ENCODE data around the gene JUND. TPM values are rescaled to one million over a fixed set of nuclear protein-coding genes. Genes with fewer than 3 reads are reported as not detected.

JUND gene
- total and polyA plus RNA-seq, 2 of the 8 experiments (the other 6 are each of a cell fraction or from before 2014, with no cell fraction given), result 54.0 to 77.5 TPM

DNA sequence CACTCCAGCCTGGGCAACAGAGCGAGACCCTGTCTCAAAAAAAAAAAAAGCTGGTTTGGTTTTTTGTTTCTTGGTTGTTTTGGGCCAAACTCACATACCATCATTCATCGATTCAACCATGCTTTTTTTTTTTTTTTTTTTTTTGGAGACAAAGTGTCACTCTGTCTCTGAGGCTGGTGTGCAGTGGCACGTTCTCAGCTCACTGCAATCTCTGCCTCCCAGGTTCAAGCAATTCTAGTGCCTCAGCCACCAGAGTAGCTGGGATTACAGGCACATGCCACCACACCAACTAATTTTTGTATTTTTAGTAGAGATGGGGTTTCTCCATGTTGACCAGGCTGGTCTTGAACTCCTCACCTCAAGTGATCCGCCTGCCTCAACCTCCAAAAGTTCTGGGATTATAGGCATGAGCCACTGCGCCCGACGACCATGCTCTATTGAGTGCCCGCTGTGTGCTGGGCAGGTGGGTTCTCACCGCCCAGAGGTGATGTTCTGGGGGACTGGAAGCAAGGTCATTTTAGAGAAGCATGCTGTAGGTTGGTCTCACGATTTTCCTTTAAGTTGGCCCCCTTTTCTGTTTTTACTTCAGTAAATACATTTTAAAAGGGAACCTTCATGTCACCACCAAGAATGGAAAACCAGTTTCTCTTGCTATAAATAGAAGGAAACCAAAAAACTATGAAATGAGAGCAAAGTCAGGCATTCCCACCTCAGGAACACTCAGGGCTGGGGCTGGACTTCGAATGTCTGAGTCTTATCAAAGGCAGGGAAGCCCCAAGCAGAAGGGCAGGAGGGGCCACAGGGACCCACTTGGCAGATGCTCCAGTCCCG, 8.3 kb upstream of the JUND start:
- Histone ChIP-seq H4K5ac (ENCODE audit: insufficient read length, low read depth, low read length) (no peak overlapping the region), H2BK20ac (ENCODE audit: low read length) (0 out of 2 replicates have a peak overlapping the region, but pooled peaks have one; percentile 32), H3K23ac (ENCODE audit: insufficient read length) (no peak overlapping the region), H3K18ac (ENCODE audit: extremely low read depth, low read length) (peak overlapping the region; percentile 56; the same call in 1 of the 2 replicates), H3K79me2 (ENCODE audit: control insufficient read depth in 1 of 2, insufficient read depth in 2 of 2, low read length in 2 of 2) (no peaks in the 10 kb centered on the region), H3K9ac (replicated peaks in 1 of 4; ENCODE audit: extremely low read depth in 1 of 4, low read depth in 3 of 4, low read length in 3 of 4) (no peak overlapping the region), H3K4me1 (replicated peaks in 1 of 4; ENCODE audit: control insufficient read depth in 3 of 4, insufficient read depth in 4 of 4, low read length in 3 of 4) (peaks cover 4 to 35% (median 27%) of the 10 kb centered on the region in 4 experiments), H3K27me3 (replicated peaks in 1 of 4; ENCODE audit: control insufficient read depth in 3 of 4, extremely low read depth in 1 of 4, insufficient read depth in 3 of 4, low read length in 3 of 4) (peaks cover 0 to 6% (median 0%) of the 10 kb centered on the region in 4 experiments; a peak in 3 of 7 replicates), H4K20me1 (replicated peaks in 1 of 2; ENCODE audit: control insufficient read depth in 1 of 2, insufficient read depth in 2 of 2, low read length in 2 of 2) (no peaks in the 10 kb centered on the region), H3K4me3 (ENCODE audit: extremely low read depth in 1 of 4, insufficient read depth in 2 of 4, low read depth in 3 of 4, low read length in 4 of 4) (no peak overlapping the region), H3K23me2 (ENCODE audit: low read depth, low read length) (peaks cover 20% of the 10 kb centered on the region), H4K91ac (replicated peaks; ENCODE audit: insufficient read length, low read length) (peak overlapping the region; percentile 86), H4K8ac (ENCODE audit: extremely low read depth, insufficient read depth, low read length) (no peak overlapping the region), H3K9me3 (ENCODE audit: insufficient read depth in 2 of 2, low read depth in 1 of 2, low read length in 1 of 2) (no peaks in the 10 kb centered on the region), H2AK5ac (ENCODE audit: low read depth, low read length) (peak overlapping the region; percentile 89), H3K56ac (replicated peaks; ENCODE audit: insufficient read length, low read depth, low read length) (no peak overlapping the region), H3K14ac (ENCODE audit: insufficient read length) (no peak overlapping the region), H2BK5ac (ENCODE audit: low read depth, low read length) (no peak overlapping the region; the same call in 1 of the 2 replicates), H2BK12ac (ENCODE audit: low read depth, low read length) (peak overlapping the region; percentile 94; the same call in 1 of the 2 replicates), H3K27ac (ENCODE audit: low read depth, low read length) (no peak overlapping the region), H3K79me1 (ENCODE audit: low read depth, low read length) (no peaks in the 10 kb centered on the region), H2BK120ac (replicated peaks; ENCODE audit: low read depth, low read length) (peak overlapping the region; percentile 10), H3K36me3 (ENCODE audit: control insufficient read depth in 2 of 4, insufficient read depth in 4 of 4, low read length in 3 of 4) (no peaks in the 10 kb centered on the region), H3K4me2 (ENCODE audit: insufficient read depth in 1 of 2, low read depth in 2 of 2, low read length in 2 of 2) (no peak overlapping the region), H2BK15ac (ENCODE audit: low read length) (no peak overlapping the region; the same call in 1 of the 2 replicates), H2AFZ (ENCODE audit: low read length) (no peak overlapping the region), H3K4ac (replicated peaks; ENCODE audit: insufficient read length, low read depth, low read length) (no peak overlapping the region)
- no peak for DNase-seq (ENCODE audit: low read depth in 1 of 2, low spot score in 2 of 2)
- WGBS, 2 experiments (ENCODE audit: extremely low coverage in 1 of 2, insufficient coverage in 1 of 2, insufficient read length in 1 of 2, insufficient replicate concordance in 2 of 2, low coverage in 1 of 2, low lambda C conversion rate in 2 of 2, missing lambda C conversion rate in 1 of 2), result 83% methylated on average over 12 of the region's 12 CpGs; no CpG with 5 or more reads in 1 of the 2 experiments
- ChIA-PET CTCF (ENCODE audit: partially characterized antibody) (interaction anchor here (1.1 to 2.6 kb wide), 6 partner anchors 10 to 43 kb away, joined by 3 to 8 read pairs (median 6); no protein-coding TSS in a partner anchor), POLR2A (ENCODE audit: partially characterized antibody) (interaction anchor here (0.7 to 6.2 kb wide), 7 partner anchors 9 to 542 kb away, joined by 3 to 237 read pairs (median 3); partner anchors contain the start of gene JUND)
- no peak for FAIRE-seq
- no peak for TF ChIP-seq CTCF (IDR thresholded peaks at IDR 0.05; ENCODE audit: control extremely low read depth in 1 of 3, insufficient read depth in 1 of 3, low read depth in 1 of 3, low read length in 3 of 3)
- no peak for TF ChIP-seq E2F6 (IDR thresholded peaks at IDR 0.05)
- TF ChIP-seq GABPA (IDR thresholded peaks at IDR 0.05; ENCODE audit: borderline replicate concordance, insufficient read depth, low read length), result no peak
- no peak for TF ChIP-seq POLR2AphosphoS5 (IDR thresholded peaks at IDR 0.05; ENCODE audit: low read depth, low read length)
- TF ChIP-seq CHD2 (IDR thresholded peaks at IDR 0.05; ENCODE audit: low read length), result no peak
- no peak for TF ChIP-seq USF2 (IDR thresholded peaks at IDR 0.05; ENCODE audit: low read length)

All from H1 (cell line).